A673 (cell line): ENCODE measurements around the gene TUBB4A. TPM values are rescaled to one million over a fixed set of nuclear protein-coding genes. Genes with fewer than 3 reads are reported as not detected.

Experiments
- BruUV-seq: library from RNA; stranded (reverse); fragments of 400-500 nt; replicated peaks from 2 replicates; lab custom pipeline; 2021; lab: Mats Ljungman, UMichigan
- CTCF ChIA-PET: fragments of 300-600 bp; sonication (Branson Sonifier 250); formaldehyde crosslinking; loops from one replicate; lab custom pipeline; 2022; ENCODE audit warnings: antibody characterized with exemption; lab: Charles Lee
- POLR2A ChIA-PET: fragments of 300-600 bp; sonication (Branson Sonifier 250); formaldehyde crosslinking; loops from one replicate; lab custom pipeline; 2022; ENCODE audit warnings: antibody characterized with exemption; ENCODE audit not compliant: low non-redundant PET; lab: Charles Lee
- DNase-seq: peaks from one replicate; pipeline ENCODE4 v3.0.0-alpha.2; 2015; ENCODE audit warnings: low spot score
- H3K27ac ChIP-seq: fragments of 200-600 bp; sonication (generic); 2 replicates; pipeline ENCODE4 v1.5.1; 2016; ENCODE audit warnings: mixed run types, low read depth, mild to moderate bottlenecking, mixed read lengths, antibody characterized with exemption, low read length; ENCODE audit not compliant: poor library complexity, severe bottlenecking
- H3K27me3 ChIP-seq: fragments of 200-600 bp; sonication (generic); replicated peaks from 2 replicates; pipeline ENCODE4 v1.6.1; 2017; ENCODE audit warnings: mixed run types, low read depth, mild to moderate bottlenecking, mixed read lengths, antibody characterized with exemption, low read length; ENCODE audit not compliant: insufficient read depth, poor library complexity
- H3K36me3 ChIP-seq: fragments of 200-600 bp; sonication (generic); 2 replicates; pipeline ENCODE4 v1.6.1; 2016; ENCODE audit warnings: mixed run types, mild to moderate bottlenecking, mixed read lengths, antibody characterized with exemption, low read length; ENCODE audit not compliant: insufficient read depth, poor library complexity, severe bottlenecking
- H3K4me1 ChIP-seq: fragments of 200-600 bp; sonication (generic); 2 replicates; pipeline ENCODE4 v1.6.1; 2017; ENCODE audit warnings: mixed run types, mild to moderate bottlenecking, mixed read lengths, antibody characterized with exemption, low read length; ENCODE audit not compliant: insufficient read depth, poor library complexity, severe bottlenecking
- H3K4me3 ChIP-seq: fragments of 200-600 bp; sonication (generic); 2 replicates; pipeline ENCODE4 v1.5.1; 2016; ENCODE audit warnings: low read depth, mixed run types, mild to moderate bottlenecking, mixed read lengths, low read length; ENCODE audit not compliant: poor library complexity, severe bottlenecking
- H3K9me3 ChIP-seq: fragments of 200-600 bp; sonication (generic); 2 replicates; pipeline ENCODE4 v1.6.1; 2016; ENCODE audit warnings: mixed run types, low read depth, mild to moderate bottlenecking, mixed read lengths, antibody characterized with exemption, low read length; ENCODE audit not compliant: poor library complexity, severe bottlenecking
- CTCF ChIP-seq: fragments of 300-800, 200-600 bp; sonication (generic); conservative IDR thresholded peaks from 2 replicates; pipeline ENCODE4 v1.5.1; 2017; ENCODE audit warnings: low read depth, mild to moderate bottlenecking, antibody characterized with exemption, low read length, moderate library complexity, mixed read lengths
- EZH2 ChIP-seq: fragments of 200-600 bp; sonication (generic); IDR thresholded peaks from 2 replicates; pipeline ENCODE4 v1.6.1; 2017; ENCODE audit warnings: borderline replicate concordance, low read depth, mild to moderate bottlenecking, mixed read lengths, antibody characterized with exemption, low read length; ENCODE audit not compliant: poor library complexity, severe bottlenecking
- intact Hi-C: fragments of 100-400 bp; cut with micrococcal nuclease; formaldehyde crosslinking; loops from one replicate; pipeline ENCODE4 v1.10.0; 2022; ENCODE audit not compliant: unreplicated experiment
- total RNA-seq: library from RNA; stranded (reverse); gene quantifications from 2 replicates; pipeline ENCODE4 v1.2.3, GENCODE V29; 2021

TUBB4A gene
- total RNA-seq, 1 experiment from 2014 or later = 27.0 TPM

GRCh38 chr19:6459262-6460098 is 42.6 kb downstream of the TUBB4A start, which contains the start of gene SLC25A23:
Gene SLC25A23 (minus strand): TSS chr19:6459792. CDS start chr19:6459628, 164 bp downstream.
- peak; percentile 89 for DNase-seq

GRCh38 chr19:6458695-6459261 is 43.3 kb downstream of the TUBB4A start:
- H3K4me1 ChIP-seq = peaks cover 13% of the 10 kb centered on the region
- peaks cover 13% of the 10 kb centered on the region for H3K36me3 ChIP-seq
- DNase-seq = no peak
- no TSS peak for BruUV-seq
- ChIA-PET POLR2A (no interaction called here), CTCF (interaction anchor here (0.6 kb wide), 1 partner anchor 198 kb away, joined by 3 read pairs; no protein-coding TSS in a partner anchor)
- H3K9me3 ChIP-seq = peaks cover 5% of the 10 kb centered on the region
- peak overlapping the region; percentile 80 for H3K4me3 ChIP-seq
- intact Hi-C loops = no loop called here
- peak overlapping the region; percentile 64 for H3K27ac ChIP-seq
- H3K27me3 ChIP-seq = peaks cover under 1% of the 10 kb centered on the region
- no peak for TF ChIP-seq EZH2
- no peak for TF ChIP-seq CTCF

More at GRCh38 chr19:6459262-6460098, 42.6 kb downstream of the TUBB4A start, which contains the start of gene SLC25A23:
- H3K4me3 ChIP-seq = peak within 1 kb of the TSS; percentile 80
- H3K36me3 ChIP-seq = peaks cover 6% of the 10 kb centered on the region
- H3K9me3 ChIP-seq = no peaks in the 10 kb centered on the region
- peaks cover 13% of the 10 kb centered on the region for H3K4me1 ChIP-seq
- CTCF ChIA-PET = interaction anchor here (0.6 kb wide), 1 partner anchor 199 kb away, joined by 3 read pairs; no protein-coding TSS in a partner anchor
- no peak for TF ChIP-seq EZH2
- no peak for TF ChIP-seq CTCF
- intact Hi-C loops = no loop called here
- peak within 1 kb of the TSS; percentile 64 for H3K27ac ChIP-seq
- POLR2A ChIA-PET = no interaction called here
- H3K27me3 ChIP-seq = peaks cover 5% of the 10 kb centered on the region
- BruUV-seq = no TSS peak

DNA sequence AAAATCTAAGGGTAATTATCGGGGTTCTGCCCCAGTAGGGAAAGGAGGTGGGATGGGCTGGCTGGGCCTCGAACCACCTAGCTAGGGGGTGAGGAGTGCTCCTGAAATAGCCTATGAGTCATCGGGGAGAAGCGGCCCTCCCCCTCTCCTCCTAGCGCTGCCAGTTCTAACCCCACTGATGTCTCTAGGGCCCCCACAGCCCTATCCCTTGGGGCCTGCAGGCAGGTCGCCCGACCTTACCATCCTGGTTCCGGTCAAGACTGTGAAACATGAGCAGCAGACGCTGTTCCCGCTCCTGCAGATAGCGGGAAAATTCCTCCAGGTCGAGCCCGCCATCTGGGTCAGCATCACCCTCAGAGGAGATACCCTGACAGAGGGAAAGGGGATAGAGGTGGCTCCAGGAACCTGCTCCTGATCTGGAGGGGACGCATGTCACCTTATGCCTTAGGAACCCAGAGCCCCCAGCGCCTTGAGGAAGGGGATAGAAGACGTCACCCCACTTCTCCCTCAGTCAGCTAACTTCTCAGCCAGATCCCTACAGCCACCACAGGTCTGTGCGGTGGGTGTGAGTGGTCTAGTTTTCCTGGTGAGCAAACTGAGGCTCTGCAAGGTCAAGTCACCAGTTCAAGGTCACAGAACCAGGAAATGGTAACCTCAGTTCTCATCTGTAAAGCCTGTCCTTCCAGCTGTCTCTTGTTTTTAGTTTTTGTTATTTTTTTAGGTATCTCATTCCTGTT is 44.0 kb downstream of the TUBB4A start:
- BruUV-seq = no TSS peak
- Histone ChIP-seq H3K9me3 (peaks cover 6% of the 10 kb centered on the region), H3K4me3 (peak overlapping the region; percentile 80), H3K4me1 (peaks cover 13% of the 10 kb centered on the region), H3K27ac (no peak overlapping the region), H3K27me3 (no peaks in the 10 kb centered on the region), H3K36me3 (peaks cover 17% of the 10 kb centered on the region)
- POLR2A ChIA-PET = no interaction called here
- intact Hi-C loops = no loop called here
- TF ChIP-seq EZH2 (no peak), CTCF (no peak)
- DNase-seq = no peak
- CTCF ChIA-PET = no interaction called here
